Neural progenitor cell (in vitro differentiated cells): ENCODE results near the gene JAZF1. TPM values are rescaled to one million over a fixed set of nuclear protein-coding genes. Genes with fewer than 3 reads are reported as not detected.

Experiments
- DNase-seq: peaks from one replicate; pipeline ENCODE4 v3.0.0-alpha.2; 2016; ENCODE audit warnings: low spot score
- H2AFZ ChIP-seq: fragments of 200-600 bp; sonication (generic); replicated peaks from 2 replicates; pipeline ENCODE4 v1.6.1; 2016; ENCODE audit warnings: antibody characterized with exemption
- H3F3A ChIP-seq: fragments of 200-600 bp; sonication (generic); 2 replicates; pipeline ENCODE4 v1.6.1; 2016; ENCODE audit warnings: antibody characterized with exemption, low read depth
- H3K27ac ChIP-seq: fragments of 200-600 bp; sonication (generic); 2 replicates; pipeline ENCODE4 v1.5.1; 2016; ENCODE audit warnings: mild to moderate bottlenecking
- H3K27me3 ChIP-seq: fragments of 200-600 bp; sonication (generic); 2 replicates; pipeline ENCODE4 v1.6.1; 2016; ENCODE audit warnings: mild to moderate bottlenecking, moderate library complexity
- H3K36me3 ChIP-seq: fragments of 200-600 bp; sonication (generic); 2 replicates; pipeline ENCODE4 v1.5.1; 2016
- H3K4me1 ChIP-seq: fragments of 200-600 bp; sonication (generic); 2 replicates; pipeline ENCODE4 v1.6.1; 2016; ENCODE audit warnings: mixed run types
- H3K4me2 ChIP-seq: fragments of 200-600 bp; sonication (generic); 2 replicates; pipeline ENCODE4 v1.6.1; 2016
- H3K4me3 ChIP-seq: fragments of 200-600 bp; sonication (generic); 2 replicates; pipeline ENCODE4 v1.5.1; 2016
- H3K79me2 ChIP-seq: fragments of 200-600 bp; sonication (generic); 2 replicates; pipeline ENCODE4 v1.6.1; 2016; ENCODE audit warnings: low read depth
- H3K9ac ChIP-seq: fragments of 200-600 bp; sonication (generic); 2 replicates; pipeline ENCODE4 v1.6.1; 2016
- H3K9me3 ChIP-seq: fragments of 200-600 bp; sonication (generic); 2 replicates; pipeline ENCODE4 v1.5.1; 2016; ENCODE audit warnings: low read depth
- H4K20me1 ChIP-seq: fragments of 200-600 bp; sonication (generic); 2 replicates; pipeline ENCODE4 v1.6.1; 2016; ENCODE audit warnings: low read depth
- H3K27ac Mint-ChIP-seq: 3 replicates; pipeline ENCODE4 v1.8.0; 2021; ENCODE audit warnings: mixed read lengths
- H3K27me3 Mint-ChIP-seq: 2 replicates; pipeline ENCODE4 v1.8.0; 2022; ENCODE audit warnings: low read depth, mild to moderate bottlenecking, inconsistent platforms, moderate library complexity, mixed read lengths; ENCODE audit not compliant: insufficient read depth
- H3K36me3 Mint-ChIP-seq: 3 replicates; pipeline ENCODE4 v1.8.0; 2021; ENCODE audit warnings: mixed read lengths
- H3K4me1 Mint-ChIP-seq: 3 replicates; pipeline ENCODE4 v1.8.0; 2021; ENCODE audit warnings: mixed read lengths
- H3K4me3 Mint-ChIP-seq: 3 replicates; pipeline ENCODE4 v1.8.0; 2021; ENCODE audit warnings: mild to moderate bottlenecking, moderate library complexity, mixed read lengths
- H3K9me3 Mint-ChIP-seq: 3 replicates; pipeline ENCODE4 v1.8.0; 2020; ENCODE audit warnings: mixed read lengths
- EZH2 ChIP-seq: fragments of 200-600 bp; sonication (generic); IDR thresholded peaks from 2 replicates; pipeline ENCODE4 v1.6.1; 2017; ENCODE audit warnings: antibody characterized with exemption, mild to moderate bottlenecking, moderate library complexity
- EZH2phosphoT487 ChIP-seq: fragments of 200-600 bp; sonication (generic); IDR thresholded peaks from 2 replicates; pipeline ENCODE4 v1.6.1; 2017; ENCODE audit warnings: antibody characterized with exemption
- total RNA-seq: library from RNA; depleted of rRNA; stranded (reverse); fragments of >200 nt; gene quantifications from 2 replicates; pipeline ENCODE4 v1.2.3, GENCODE V29; 2015; ENCODE audit warnings: low replicate concordance
- TF ChIP-seq, protein P1 (sequence below): fragments of 200-600 bp; sonication (generic); IDR thresholded peaks from 2 replicates; pipeline ENCODE4 v1.5.1; 2017; ENCODE audit warnings: antibody characterized with exemption, mild to moderate bottlenecking

Gene JAZF1
- total RNA-seq, 1 donor from 2014 or later, result 3.1 TPM

DNA sequence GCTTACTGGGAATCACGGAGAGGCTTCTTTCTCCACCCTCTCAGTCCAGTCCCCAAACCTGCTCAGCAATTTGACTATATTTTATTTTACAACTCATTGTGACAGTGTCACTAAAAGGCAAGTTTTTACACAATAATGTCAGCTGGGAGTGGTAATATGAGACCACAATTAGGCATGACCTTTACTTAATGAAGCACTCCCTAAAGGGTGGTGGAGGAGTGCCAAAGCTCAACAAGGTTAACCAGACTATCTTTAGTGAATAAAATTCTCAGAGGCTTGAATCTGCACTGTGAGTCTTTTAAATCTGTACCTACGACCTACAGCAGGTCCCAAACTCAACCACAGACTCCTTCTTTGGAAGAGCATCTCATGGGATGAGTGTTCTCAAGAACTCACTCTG lies 225.0 kb downstream of the JAZF1 start:
- TF ChIP-seq, protein P1, sequence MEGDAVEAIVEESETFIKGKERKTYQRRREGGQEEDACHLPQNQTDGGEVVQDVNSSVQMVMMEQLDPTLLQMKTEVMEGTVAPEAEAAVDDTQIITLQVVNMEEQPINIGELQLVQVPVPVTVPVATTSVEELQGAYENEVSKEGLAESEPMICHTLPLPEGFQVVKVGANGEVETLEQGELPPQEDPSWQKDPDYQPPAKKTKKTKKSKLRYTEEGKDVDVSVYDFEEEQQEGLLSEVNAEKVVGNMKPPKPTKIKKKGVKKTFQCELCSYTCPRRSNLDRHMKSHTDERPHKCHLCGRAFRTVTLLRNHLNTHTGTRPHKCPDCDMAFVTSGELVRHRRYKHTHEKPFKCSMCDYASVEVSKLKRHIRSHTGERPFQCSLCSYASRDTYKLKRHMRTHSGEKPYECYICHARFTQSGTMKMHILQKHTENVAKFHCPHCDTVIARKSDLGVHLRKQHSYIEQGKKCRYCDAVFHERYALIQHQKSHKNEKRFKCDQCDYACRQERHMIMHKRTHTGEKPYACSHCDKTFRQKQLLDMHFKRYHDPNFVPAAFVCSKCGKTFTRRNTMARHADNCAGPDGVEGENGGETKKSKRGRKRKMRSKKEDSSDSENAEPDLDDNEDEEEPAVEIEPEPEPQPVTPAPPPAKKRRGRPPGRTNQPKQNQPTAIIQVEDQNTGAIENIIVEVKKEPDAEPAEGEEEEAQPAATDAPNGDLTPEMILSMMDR, result no peak
- TF ChIP-seq EZH2, result no peak
- TF ChIP-seq EZH2phosphoT487, result no peak
- H3K27me3 Mint-ChIP-seq, result peaks cover 2% of the 10 kb centered on the region
- no peak overlapping the region for H3K27ac Mint-ChIP-seq
- no peak overlapping the region for H3K27ac ChIP-seq
- H3K4me1 Mint-ChIP-seq, result no peaks in the 10 kb centered on the region
- H3K9me3 ChIP-seq, result no peaks in the 10 kb centered on the region
- no peaks in the 10 kb centered on the region for H3K27me3 ChIP-seq
- H3K4me3 ChIP-seq, result no peak overlapping the region
- H3F3A ChIP-seq, result no peaks in the 10 kb centered on the region
- H3K9ac ChIP-seq, result no peak overlapping the region
- H3K79me2 ChIP-seq, result no peaks in the 10 kb centered on the region
- H3K9me3 Mint-ChIP-seq, result no peaks in the 10 kb centered on the region
- no peaks in the 10 kb centered on the region for H3K4me1 ChIP-seq
- H2AFZ ChIP-seq, result no peak overlapping the region
- no peaks in the 10 kb centered on the region for H3K36me3 ChIP-seq
- no peak overlapping the region for H3K4me3 Mint-ChIP-seq
- no peaks in the 10 kb centered on the region for H3K36me3 Mint-ChIP-seq
- no peak for DNase-seq
- no peaks in the 10 kb centered on the region for H4K20me1 ChIP-seq
- no peak overlapping the region for H3K4me2 ChIP-seq

DNA sequence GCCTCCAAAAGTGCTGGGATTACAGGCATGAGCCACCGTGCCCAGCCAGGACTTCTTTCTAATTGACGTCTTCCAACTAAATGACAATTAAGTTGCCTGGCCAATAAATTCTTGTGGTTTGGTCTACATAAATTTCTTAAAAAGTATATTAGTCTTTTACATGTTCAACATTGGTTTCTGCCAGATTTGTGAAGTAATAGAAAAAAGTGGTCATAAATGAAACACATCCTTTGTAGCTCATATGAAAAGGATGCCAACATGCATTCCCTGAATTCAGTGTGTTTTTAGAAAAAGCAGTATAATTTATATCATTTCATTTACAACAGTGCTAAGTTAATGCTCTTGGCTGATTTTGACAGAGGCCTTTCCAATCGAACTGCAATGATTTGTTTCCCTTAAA lies 225.6 kb downstream of the JAZF1 start:
- Histone ChIP-seq H2AFZ (no peak overlapping the region), H3F3A (no peaks in the 10 kb centered on the region), H3K4me3 (no peak overlapping the region), H3K79me2 (no peaks in the 10 kb centered on the region), H3K27me3 (no peaks in the 10 kb centered on the region), H3K27ac (no peak overlapping the region), H3K4me2 (no peak overlapping the region), H3K9me3 (no peaks in the 10 kb centered on the region), H3K9ac (no peak overlapping the region), H3K36me3 (no peaks in the 10 kb centered on the region), H3K4me1 (no peaks in the 10 kb centered on the region), H4K20me1 (no peaks in the 10 kb centered on the region)
- Mint-ChIP-seq H3K9me3 (no peaks in the 10 kb centered on the region), H3K27ac (no peak overlapping the region), H3K4me3 (no peak overlapping the region), H3K36me3 (no peaks in the 10 kb centered on the region), H3K27me3 (peaks cover 2% of the 10 kb centered on the region), H3K4me1 (no peaks in the 10 kb centered on the region)
- TF ChIP-seq, protein P1, result no peak
- no peak for TF ChIP-seq EZH2
- DNase-seq, result no peak

DNA sequence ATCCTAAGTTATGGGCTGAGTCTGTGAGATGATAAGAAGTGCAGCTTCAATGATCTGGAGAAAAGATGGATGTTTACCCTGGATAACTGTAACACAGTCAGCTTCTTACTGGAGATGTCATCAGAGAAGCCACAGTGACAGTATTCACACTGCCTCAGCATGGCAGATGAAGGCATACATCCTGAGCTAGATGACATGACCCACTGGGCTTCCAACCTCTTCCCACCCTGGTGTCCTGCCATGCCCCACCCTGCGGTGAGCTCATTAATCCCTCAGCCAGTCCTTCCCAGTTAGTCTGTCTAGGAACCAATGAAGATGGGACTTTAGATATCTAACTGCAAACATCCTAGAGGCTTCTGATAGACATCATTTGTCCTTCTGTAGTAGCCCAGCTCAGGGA lies 226.8 kb downstream of the JAZF1 start:
- no peaks in the 10 kb centered on the region for H3K4me1 ChIP-seq
- H3K9me3 ChIP-seq, result no peaks in the 10 kb centered on the region
- H2AFZ ChIP-seq, result no peak overlapping the region
- Mint-ChIP-seq H3K9me3 (no peaks in the 10 kb centered on the region), H3K4me3 (no peak overlapping the region), H3K36me3 (no peaks in the 10 kb centered on the region), H3K4me1 (no peaks in the 10 kb centered on the region), H3K27ac (no peak overlapping the region), H3K27me3 (peaks cover 2% of the 10 kb centered on the region)
- H3K27me3 ChIP-seq, result no peaks in the 10 kb centered on the region
- H3K9ac ChIP-seq, result no peak overlapping the region
- no peaks in the 10 kb centered on the region for H3K79me2 ChIP-seq
- TF ChIP-seq EZH2phosphoT487 (no peak), EZH2 (no peak)
- TF ChIP-seq, protein P1, result no peak
- no peaks in the 10 kb centered on the region for H3F3A ChIP-seq
- no peak overlapping the region for H3K4me2 ChIP-seq
- H3K4me3 ChIP-seq, result no peak overlapping the region
- no peak for DNase-seq
- H4K20me1 ChIP-seq, result no peaks in the 10 kb centered on the region
- H3K27ac ChIP-seq, result no peak overlapping the region
- no peaks in the 10 kb centered on the region for H3K36me3 ChIP-seq

- H3K27me3 Mint-ChIP-seq, result peaks cover 2% of the 10 kb centered on the region
- Histone ChIP-seq H2AFZ (no peak overlapping the region), H3K79me2 (no peaks in the 10 kb centered on the region), H3K27ac (no peak overlapping the region), H3K4me1 (no peaks in the 10 kb centered on the region), H3K36me3 (no peaks in the 10 kb centered on the region), H3K27me3 (no peaks in the 10 kb centered on the region), H3F3A (no peaks in the 10 kb centered on the region), H3K4me2 (no peak overlapping the region), H3K9ac (no peak overlapping the region), H4K20me1 (no peaks in the 10 kb centered on the region), H3K9me3 (no peaks in the 10 kb centered on the region), H3K4me3 (no peak overlapping the region)
- H3K9me3 Mint-ChIP-seq, result no peaks in the 10 kb centered on the region
- DNase-seq, result no peak
- no peak overlapping the region for H3K4me3 Mint-ChIP-seq
- H3K4me1 Mint-ChIP-seq, result no peaks in the 10 kb centered on the region
- TF ChIP-seq, protein P1, result no peak
- no peak for TF ChIP-seq EZH2phosphoT487
- TF ChIP-seq EZH2, result no peak
- no peak overlapping the region for H3K27ac Mint-ChIP-seq
- no peaks in the 10 kb centered on the region for H3K36me3 Mint-ChIP-seq
These were observed 227.2 kb downstream of the JAZF1 start for GRCh38 chr7:27953361-27953760.
